Glomerular visceral epithelial cell (primary cell): Measurements from ENCODE around the gene C4B.
"Not testable (repeated sequence)": the region's sequence is repeated elsewhere in the genome, so short reads cannot be mapped to it uniquely, and the experiment has no call there.

Experiments
- DNase-seq: peaks from one replicate; pipeline ENCODE4 v3.0.0-alpha.2; 2016; ENCODE audit errors: extremely low spot score

Gene C4B

GRCh38 chr6:31980998-31981397, 33.6 kb upstream of the C4B start:
- DNase-seq = not testable (repeated sequence)

GRCh38 chr6:31981744-31982143, 32.9 kb upstream of the C4B start, which contains the start of gene C4A:
Gene C4A (plus strand): TSS chr6:31982057. CDS start chr6:31982108, 51 bp downstream.
- not testable (repeated sequence) for DNase-seq

GRCh38 chr6:31989363-31989762, 25.2 kb upstream of the C4B start:
- DNase-seq = not testable (repeated sequence)

GRCh38 chr6:31994421-31994820, 20.2 kb upstream of the C4B start:
- DNase-seq = not testable (repeated sequence)

- not testable (repeated sequence) for DNase-seq
Observed at GRCh38 chr6:31996385-31996784, 18.2 kb upstream of the C4B start.

DNA sequence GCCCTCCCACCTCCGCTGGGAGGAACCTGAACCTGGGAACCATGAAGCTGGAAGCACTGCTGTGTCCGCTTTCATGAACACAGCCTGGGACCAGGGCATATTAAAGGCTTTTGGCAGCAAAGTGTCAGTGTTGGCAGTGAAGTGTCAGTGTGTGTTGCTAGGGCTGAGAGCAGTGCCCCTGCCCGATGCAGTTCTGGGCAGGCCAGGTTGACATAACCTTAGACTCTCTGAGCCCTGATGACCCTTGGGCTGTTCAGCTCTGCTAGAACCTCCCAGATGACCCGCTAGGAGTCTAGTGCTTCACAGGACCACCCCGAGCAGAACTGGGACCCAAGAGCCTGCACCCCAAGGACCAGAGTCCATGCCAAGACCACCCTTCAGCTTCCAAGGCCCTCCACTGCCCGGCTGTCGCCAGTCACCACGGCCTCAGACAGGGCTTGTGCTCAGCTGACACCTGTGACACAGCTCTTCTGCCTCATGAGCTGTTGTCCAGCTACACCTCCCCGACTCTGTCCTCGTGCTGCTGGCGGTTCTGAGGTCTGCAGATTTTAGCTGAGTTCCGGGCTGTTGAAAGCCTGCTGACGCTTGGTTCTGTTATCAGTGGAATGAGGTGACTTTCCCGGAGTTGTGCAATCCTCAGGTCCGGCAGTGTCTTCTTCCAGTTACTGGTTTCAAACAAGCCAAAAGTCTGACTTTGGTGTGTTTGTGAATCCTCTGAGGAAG, 11.9 kb upstream of the C4B start:
- DNase-seq = not testable (repeated sequence)

- DNase-seq = not testable (repeated sequence)
Observed at GRCh38 chr6:32003301-32003700, 11.3 kb upstream of the C4B start.

GRCh38 chr6:32004393-32004792, 10.2 kb upstream of the C4B start:
- not testable (repeated sequence) for DNase-seq

GRCh38 chr6:32004864-32005537, 9.6 kb upstream of the C4B start:
- not testable (repeated sequence) for DNase-seq

DNA sequence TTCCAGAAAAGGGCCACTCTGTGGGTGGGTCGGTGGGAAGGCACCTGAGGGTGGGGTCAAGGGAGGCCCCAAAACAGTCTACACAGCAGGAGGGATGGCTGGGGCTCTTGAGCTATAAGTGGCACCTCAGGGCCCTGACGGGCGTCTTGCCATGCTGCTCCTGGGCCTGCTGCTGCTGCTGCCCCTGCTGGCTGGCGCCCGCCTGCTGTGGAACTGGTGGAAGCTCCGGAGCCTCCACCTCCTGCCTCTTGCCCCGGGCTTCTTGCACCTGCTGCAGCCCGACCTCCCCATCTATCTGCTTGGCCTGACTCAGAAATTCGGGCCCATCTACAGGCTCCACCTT, 9.1 kb upstream of the C4B start:
- not testable (repeated sequence) for DNase-seq

DNA sequence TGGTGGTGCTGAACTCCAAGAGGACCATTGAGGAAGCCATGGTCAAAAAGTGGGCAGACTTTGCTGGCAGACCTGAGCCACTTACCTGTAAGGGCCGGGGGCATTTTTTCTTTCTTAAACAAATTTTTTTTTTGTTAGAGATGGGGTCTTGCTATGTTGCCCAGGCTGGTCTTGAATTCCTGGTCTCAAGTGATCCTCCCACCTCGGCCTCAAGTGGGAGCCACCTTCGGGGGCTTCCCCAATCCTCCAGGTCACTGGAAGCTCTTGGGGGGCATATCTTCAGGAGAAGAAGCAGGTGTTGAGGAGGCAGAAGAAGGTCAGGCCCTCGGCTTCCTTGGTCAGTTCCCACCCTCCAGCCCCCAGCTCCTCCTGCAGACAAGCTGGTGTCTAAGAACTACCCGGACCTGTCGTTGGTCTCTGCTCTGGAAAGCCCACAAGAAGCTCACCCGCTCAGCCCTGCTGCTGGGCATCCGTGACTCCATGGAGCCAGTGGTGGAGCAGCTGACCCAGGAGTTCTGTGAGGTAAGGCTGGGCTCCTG, 8.5 kb upstream of the C4B start:
- not testable (repeated sequence) for DNase-seq

- not testable (repeated sequence) for DNase-seq
Observed at GRCh38 chr6:32007086-32007485, 7.5 kb upstream of the C4B start.

GRCh38 chr6:32008037-32008436, 6.6 kb upstream of the C4B start:
- DNase-seq = not testable (repeated sequence)

DNA sequence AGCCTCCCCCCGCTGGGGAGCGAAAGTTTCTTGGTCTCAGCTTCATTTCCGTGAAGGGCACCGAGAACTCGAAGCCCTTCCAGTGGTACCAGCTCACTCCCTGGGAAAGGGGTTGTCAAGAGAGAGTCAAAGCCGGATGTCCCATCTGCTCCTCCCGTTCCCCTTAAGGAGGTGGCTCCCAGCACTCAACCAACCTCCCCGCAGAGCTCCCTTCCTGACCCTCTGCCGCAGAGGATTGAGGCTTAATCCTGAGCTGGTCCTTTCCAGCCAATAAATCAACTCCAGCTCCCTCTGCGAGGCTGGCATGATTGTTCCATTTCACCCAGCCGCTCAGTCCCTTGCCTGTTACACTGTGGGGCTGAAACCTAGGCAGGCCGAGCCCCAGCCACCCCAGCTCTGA, 6.0 kb upstream of the C4B start:
- not testable (repeated sequence) for DNase-seq

- not testable (repeated sequence) for DNase-seq
Observed at GRCh38 chr6:32009537-32009936, 5.1 kb upstream of the C4B start.

- not testable (repeated sequence) for DNase-seq
Observed at GRCh38 chr6:32010856-32011530, 3.6 kb upstream of the C4B start.

- DNase-seq = not testable (repeated sequence)
Observed at GRCh38 chr6:32012941-32013617, 1.5 kb upstream of the C4B start.

DNA sequence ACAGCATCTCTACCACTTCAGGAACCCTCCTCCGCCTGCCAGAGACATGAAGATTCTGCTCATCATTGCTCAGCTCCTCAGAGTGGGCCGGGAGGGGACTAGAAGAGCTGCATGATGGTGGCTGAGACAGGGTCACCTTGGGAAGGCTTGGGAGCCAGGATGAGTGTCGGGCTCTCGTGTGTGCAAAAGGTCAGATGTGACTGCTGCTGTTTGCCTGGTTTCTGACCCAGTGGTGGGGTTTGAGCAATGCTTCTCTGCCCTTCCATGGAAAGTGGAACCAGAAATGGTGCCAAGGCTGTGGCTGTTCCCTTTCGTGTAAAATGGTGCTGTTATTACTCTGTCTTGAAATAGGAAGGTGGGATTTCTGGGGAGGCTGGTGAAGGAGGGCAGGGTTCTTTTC, 857 bp upstream of the C4B start:
- DNase-seq = not testable (repeated sequence)

GRCh38 chr6:32022100-32022499, 7.5 kb downstream of the C4B start:
- not testable (repeated sequence) for DNase-seq

- DNase-seq = not testable (repeated sequence)
Observed at GRCh38 chr6:32028631-32029030, 14.0 kb downstream of the C4B start.

DNA sequence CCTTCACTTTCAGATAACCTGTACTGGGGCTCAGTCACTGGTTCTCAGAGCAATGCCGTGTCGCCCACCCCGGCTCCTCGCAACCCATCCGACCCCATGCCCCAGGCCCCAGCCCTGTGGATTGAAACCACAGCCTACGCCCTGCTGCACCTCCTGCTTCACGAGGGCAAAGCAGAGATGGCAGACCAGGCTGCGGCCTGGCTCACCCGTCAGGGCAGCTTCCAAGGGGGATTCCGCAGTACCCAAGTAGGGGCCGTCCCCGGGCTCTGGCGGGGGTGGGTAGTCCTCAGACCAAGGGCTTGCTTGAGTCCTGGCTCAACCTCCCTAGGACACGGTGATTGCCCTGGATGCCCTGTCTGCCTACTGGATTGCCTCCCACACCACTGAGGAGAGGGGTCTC, 15.0 kb downstream of the C4B start:
- not testable (repeated sequence) for DNase-seq
